Measurements from ENCODE around the gene DENND1B.

DNA sequence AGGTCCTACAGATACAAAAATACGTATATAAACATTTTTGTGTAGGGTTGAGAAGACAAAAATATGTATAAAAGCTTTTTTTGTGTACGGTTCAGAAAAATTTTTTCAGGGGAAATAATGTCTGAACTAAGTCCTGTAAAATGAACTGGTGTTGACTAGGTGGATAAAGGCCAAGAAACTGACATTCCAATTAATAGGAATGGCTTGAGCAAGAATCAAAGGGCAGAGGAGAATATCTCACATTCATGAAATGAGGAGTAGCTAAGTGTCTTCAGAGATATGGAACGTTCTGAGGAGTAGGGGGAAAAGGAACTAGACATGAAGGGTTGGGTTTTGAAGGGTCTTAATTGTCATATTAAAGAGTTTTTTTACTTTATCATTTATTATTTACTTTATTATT is 231.2 kb downstream of the DENND1B start:
- TF ChIP-seq, protein P1, sequence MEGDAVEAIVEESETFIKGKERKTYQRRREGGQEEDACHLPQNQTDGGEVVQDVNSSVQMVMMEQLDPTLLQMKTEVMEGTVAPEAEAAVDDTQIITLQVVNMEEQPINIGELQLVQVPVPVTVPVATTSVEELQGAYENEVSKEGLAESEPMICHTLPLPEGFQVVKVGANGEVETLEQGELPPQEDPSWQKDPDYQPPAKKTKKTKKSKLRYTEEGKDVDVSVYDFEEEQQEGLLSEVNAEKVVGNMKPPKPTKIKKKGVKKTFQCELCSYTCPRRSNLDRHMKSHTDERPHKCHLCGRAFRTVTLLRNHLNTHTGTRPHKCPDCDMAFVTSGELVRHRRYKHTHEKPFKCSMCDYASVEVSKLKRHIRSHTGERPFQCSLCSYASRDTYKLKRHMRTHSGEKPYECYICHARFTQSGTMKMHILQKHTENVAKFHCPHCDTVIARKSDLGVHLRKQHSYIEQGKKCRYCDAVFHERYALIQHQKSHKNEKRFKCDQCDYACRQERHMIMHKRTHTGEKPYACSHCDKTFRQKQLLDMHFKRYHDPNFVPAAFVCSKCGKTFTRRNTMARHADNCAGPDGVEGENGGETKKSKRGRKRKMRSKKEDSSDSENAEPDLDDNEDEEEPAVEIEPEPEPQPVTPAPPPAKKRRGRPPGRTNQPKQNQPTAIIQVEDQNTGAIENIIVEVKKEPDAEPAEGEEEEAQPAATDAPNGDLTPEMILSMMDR (IDR thresholded peaks at IDR 0.05; ENCODE audit: poor library complexity), result no peak
- no peak for TF ChIP-seq EZH2 (IDR thresholded peaks at IDR 0.05; ENCODE audit: borderline replicate concordance)
